Vagina (tissue), 2 donors: Measurements from ENCODE around the gene CORO1A. TPM values are rescaled to one million over a fixed set of nuclear protein-coding genes. Genes with fewer than 3 reads are reported as not detected.

Experiments
- DNase-seq, 2 donors: peaks; one replicate each; pipeline ENCODE4 v3.0.0-alpha.2; 2017; ENCODE audit errors: extremely low spot score in 2 of 2
- H3K27ac ChIP-seq: fragments of 200-600 bp; sonication (generic); one replicate; pipeline ENCODE4 v1.5.1; 2019
- H3K27me3 ChIP-seq: fragments of 200-600 bp; sonication (generic); one replicate; pipeline ENCODE4 v1.5.1; 2019
- H3K36me3 ChIP-seq, 2 donors: fragments of 200-600 bp; sonication (generic); one replicate each; pipeline ENCODE4 v1.5.1; 2017 to 2019
- H3K4me1 ChIP-seq: fragments of 200-600 bp; sonication (generic); one replicate; pipeline ENCODE4 v1.5.1; 2019
- H3K4me3 ChIP-seq, 2 donors: fragments of 200-600 bp; sonication (generic); 1 replicate in 1 of 2; 2 replicates in 1 of 2; pipeline ENCODE4 v1.5.1; 2016 to 2019
- H3K9me3 ChIP-seq: fragments of 200-600 bp; sonication (generic); one replicate; pipeline ENCODE4 v1.5.1; 2019
- CTCF ChIP-seq, 3 experiments: fragments of 450-650 bp in 2 of 3; fragments of 200-600 bp in 1 of 3; sonication (generic) in 1 of 3; IDR thresholded peaks; one replicate each; pipeline ENCODE4 v1.5.1; 2017 to 2019; ENCODE audit warnings: antibody characterized with exemption in 3 of 3, mild to moderate bottlenecking in 2 of 3, moderate library complexity in 2 of 3
- POLR2A ChIP-seq, 2 donors: fragments of 450-650 bp; IDR thresholded peaks; one replicate each; pipeline ENCODE4 v1.6.1; 2017; ENCODE audit warnings: antibody characterized with exemption in 2 of 2, mild to moderate bottlenecking in 2 of 2, moderate library complexity in 2 of 2
- POLR2AphosphoS5 ChIP-seq, 2 donors: sonication (generic); formaldehyde crosslinking; IDR thresholded peaks; one replicate each; pipeline ENCODE4 v1.9.0; 2017; ENCODE audit warnings: antibody characterized with exemption in 2 of 2, mild to moderate bottlenecking in 2 of 2, low read depth in 1 of 2; ENCODE audit not compliant: insufficient read depth in 1 of 2
- intact Hi-C: fragments of 100-400 bp; cut with DNase I; formaldehyde crosslinking; loops from one replicate; pipeline ENCODE4 v1.15.1; 2023
- total RNA-seq: library from RNA; depleted of rRNA; stranded (reverse); fragments of >200 nt; gene quantifications from one replicate; pipeline ENCODE4 v1.2.3, GENCODE V29; 2016

Gene CORO1A
- total RNA-seq, 1 donor from 2014 or later, result 51.1 TPM

DNA sequence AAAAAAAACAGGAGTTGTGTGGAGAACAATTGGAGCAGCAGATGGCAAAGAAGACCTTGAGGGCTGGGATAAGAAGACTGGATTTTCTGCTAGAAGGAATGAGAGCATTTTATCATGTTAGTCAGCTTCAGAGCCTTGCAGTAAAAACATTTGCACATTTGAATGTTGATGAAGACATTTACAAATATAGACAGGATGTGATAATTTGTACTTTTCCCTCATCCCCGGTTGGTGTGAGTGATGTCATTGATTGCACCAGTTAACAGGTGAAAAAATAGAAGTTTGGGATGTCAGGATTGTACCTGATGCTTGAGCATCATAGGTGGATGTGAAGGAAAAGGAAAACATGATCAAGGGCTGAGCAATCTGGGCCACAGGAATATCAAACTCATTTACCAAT is 37.7 kb upstream of the CORO1A start:
- no peaks in the 10 kb centered on the region for H3K36me3 ChIP-seq
- no peak for DNase-seq
- no peak overlapping the region for H3K27ac ChIP-seq
- H3K9me3 ChIP-seq, result no peaks in the 10 kb centered on the region
- no peaks in the 10 kb centered on the region for H3K27me3 ChIP-seq
- no peak for TF ChIP-seq POLR2AphosphoS5 (IDR thresholded peaks at IDR 0.05; ENCODE audit: insufficient read depth in 1 of 2, low read depth in 1 of 2)
- TF ChIP-seq POLR2A (IDR thresholded peaks at IDR 0.05), result no peak
- no peak for TF ChIP-seq CTCF (IDR thresholded peaks at IDR 0.05)
- intact Hi-C loops, result no loop called here
- H3K4me3 ChIP-seq, result no peak overlapping the region
- H3K4me1 ChIP-seq, result no peaks in the 10 kb centered on the region

DNA sequence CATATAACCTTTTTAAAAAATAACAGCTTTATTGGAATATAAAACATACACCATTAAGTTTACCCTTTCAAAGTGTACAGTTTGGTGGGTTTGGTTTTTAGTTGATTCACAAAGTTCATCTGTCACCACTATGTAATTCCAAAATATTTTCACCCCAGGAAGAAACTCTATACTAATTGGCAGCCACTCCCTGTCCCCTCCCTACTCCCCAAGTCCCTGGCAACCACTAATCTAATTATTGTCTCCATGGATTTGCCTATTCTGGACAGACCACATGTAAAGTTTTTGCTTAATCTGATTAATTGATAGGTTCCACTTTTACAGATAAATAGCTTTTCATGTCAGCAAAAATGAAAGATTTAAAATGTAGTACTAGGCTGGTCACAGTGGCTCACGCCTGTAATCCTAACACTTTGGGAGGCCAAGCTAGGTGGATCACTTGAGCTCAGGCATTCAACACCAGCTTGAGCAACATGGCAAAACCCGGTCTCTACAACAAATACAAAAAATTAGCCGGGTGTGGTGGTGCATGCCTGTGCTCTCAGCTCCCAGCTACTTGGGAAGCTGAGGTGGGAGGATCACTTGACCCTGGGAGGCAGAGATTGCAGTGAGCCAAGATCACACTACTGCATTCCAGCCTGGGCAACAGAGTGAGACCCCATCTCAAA is 35.4 kb upstream of the CORO1A start:
- no peaks in the 10 kb centered on the region for H3K9me3 ChIP-seq
- intact Hi-C loops, result no loop called here
- no peak for DNase-seq
- no peaks in the 10 kb centered on the region for H3K36me3 ChIP-seq
- H3K27ac ChIP-seq, result no peak overlapping the region
- no peaks in the 10 kb centered on the region for H3K4me1 ChIP-seq
- no peaks in the 10 kb centered on the region for H3K27me3 ChIP-seq
- H3K4me3 ChIP-seq, result no peak overlapping the region
- TF ChIP-seq POLR2A (IDR thresholded peaks at IDR 0.05), result no peak
- no peak for TF ChIP-seq POLR2AphosphoS5 (IDR thresholded peaks at IDR 0.05; ENCODE audit: insufficient read depth in 1 of 2, low read depth in 1 of 2)
- TF ChIP-seq CTCF (IDR thresholded peaks at IDR 0.05), result no peak

DNA sequence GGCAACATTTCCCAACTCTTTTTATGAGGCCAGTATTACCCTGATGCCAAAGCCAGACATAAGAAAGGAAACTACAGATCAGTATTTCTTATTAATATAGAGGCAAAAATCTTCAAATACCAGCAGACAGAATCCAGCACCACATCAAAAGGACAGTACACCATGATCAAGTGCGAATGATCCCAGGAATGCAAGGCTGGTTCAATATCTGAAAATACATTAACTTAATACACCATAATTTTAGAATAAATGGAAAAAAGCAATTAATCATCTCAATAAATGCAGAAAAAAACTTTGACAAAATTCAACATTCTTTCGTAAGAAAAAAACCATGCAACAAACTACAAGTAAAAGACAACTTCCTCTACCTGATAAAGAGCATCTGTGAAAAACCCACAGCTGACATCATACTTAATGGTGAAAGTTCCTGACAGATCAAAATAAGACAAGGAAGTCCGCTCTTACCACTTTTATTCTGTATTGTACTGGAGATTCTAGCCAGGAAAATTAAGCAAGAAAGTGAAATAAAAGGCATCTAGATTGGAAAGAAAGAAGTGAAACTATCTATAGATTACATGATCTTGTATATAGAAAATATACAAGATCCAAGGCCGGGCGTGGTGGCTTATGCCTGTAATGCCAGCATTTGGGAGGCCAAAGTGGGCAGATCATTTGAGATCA is 34.0 kb upstream of the CORO1A start:
- no peak overlapping the region for H3K4me3 ChIP-seq
- intact Hi-C loops, result no loop called here
- H3K36me3 ChIP-seq, result no peaks in the 10 kb centered on the region
- H3K27me3 ChIP-seq, result no peaks in the 10 kb centered on the region
- no peak for DNase-seq
- H3K27ac ChIP-seq, result no peak overlapping the region
- no peaks in the 10 kb centered on the region for H3K9me3 ChIP-seq
- H3K4me1 ChIP-seq, result no peaks in the 10 kb centered on the region
- no peak for TF ChIP-seq POLR2AphosphoS5 (IDR thresholded peaks at IDR 0.05; ENCODE audit: insufficient read depth in 1 of 2, low read depth in 1 of 2)
- TF ChIP-seq POLR2A (IDR thresholded peaks at IDR 0.05), result no peak
- no peak for TF ChIP-seq CTCF (IDR thresholded peaks at IDR 0.05)

GRCh38 chr16:30151091-30151490 is 32.3 kb upstream of the CORO1A start:
- Histone ChIP-seq H3K36me3 (no peaks in the 10 kb centered on the region), H3K4me3 (no peak overlapping the region), H3K4me1 (no peaks in the 10 kb centered on the region), H3K27me3 (no peaks in the 10 kb centered on the region), H3K27ac (no peak overlapping the region), H3K9me3 (no peaks in the 10 kb centered on the region)
- intact Hi-C loops, result no loop called here
- TF ChIP-seq CTCF (IDR thresholded peaks at IDR 0.05), result no peak
- no peak for TF ChIP-seq POLR2A (IDR thresholded peaks at IDR 0.05)
- TF ChIP-seq POLR2AphosphoS5 (IDR thresholded peaks at IDR 0.05; ENCODE audit: insufficient read depth in 1 of 2, low read depth in 1 of 2), result no peak
- no peak for DNase-seq

DNA sequence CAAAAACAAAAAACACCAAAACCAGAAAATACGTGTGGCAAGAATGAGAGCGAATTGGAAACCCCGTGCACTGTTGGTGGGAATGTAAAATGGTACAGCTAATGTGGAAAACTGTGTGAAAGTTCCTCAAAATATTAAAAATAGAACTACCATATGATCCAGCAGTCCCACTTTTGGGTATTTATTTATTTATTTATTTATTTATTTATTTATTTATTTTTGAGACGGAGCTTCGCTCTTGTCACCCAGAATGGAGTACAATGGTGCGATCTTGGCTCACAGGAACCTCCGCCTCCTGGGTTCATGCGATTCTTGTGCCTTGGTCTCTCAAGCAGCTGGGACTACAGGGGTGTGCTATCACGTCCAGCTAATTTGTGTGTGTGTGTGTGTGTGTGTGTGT is 30.9 kb upstream of the CORO1A start:
- no peak overlapping the region for H3K27ac ChIP-seq
- no peak overlapping the region for H3K4me3 ChIP-seq
- H3K9me3 ChIP-seq, result no peaks in the 10 kb centered on the region
- intact Hi-C loops, result no loop called here
- no peak for DNase-seq
- no peaks in the 10 kb centered on the region for H3K36me3 ChIP-seq
- no peaks in the 10 kb centered on the region for H3K4me1 ChIP-seq
- H3K27me3 ChIP-seq, result no peaks in the 10 kb centered on the region
- TF ChIP-seq POLR2A (IDR thresholded peaks at IDR 0.05) (no peak), CTCF (IDR thresholded peaks at IDR 0.05) (no peak), POLR2AphosphoS5 (IDR thresholded peaks at IDR 0.05; ENCODE audit: insufficient read depth in 1 of 2, low read depth in 1 of 2) (no peak)
